AG04450 (cell line): ENCODE measurements around the gene MASTL. TPM values are rescaled to one million over a fixed set of nuclear protein-coding genes. Genes with fewer than 3 reads are reported as not detected.

Source experiments
- CTCF ChIA-PET: fragments of 300-600, 350-600 bp; formaldehyde crosslinking; extraction: SDS; loops from one replicate; lab custom pipeline; 2022; ENCODE audit warnings: antibody characterized with exemption, inconsistent platforms; lab: Charles Lee
- POLR2A ChIA-PET: fragments of 350-600 bp; formaldehyde crosslinking; extraction: SDS; loops from one replicate; lab custom pipeline; 2021; ENCODE audit warnings: antibody characterized with exemption, inconsistent platforms; lab: Yijun Ruan, JAX
- DNase-seq: peaks from one replicate; pipeline ENCODE4 v3.0.0-alpha.2; 2011; ENCODE audit warnings: low read depth, low spot score
- H3K27ac ChIP-seq: one replicate; pipeline ENCODE4 v1.5.1; 2012; ENCODE audit warnings: low read depth, low read length, control low read depth
- H3K27me3 ChIP-seq: one replicate; pipeline ENCODE4 v1.6.0; 2012; ENCODE audit warnings: low read length; ENCODE audit not compliant: control insufficient read depth, insufficient read depth
- H3K4me3 ChIP-seq: 2 replicates; pipeline ENCODE4 v1.5.1; 2011; ENCODE audit warnings: mild to moderate bottlenecking, low read depth, low read length, control low read depth
- H3K9me3 ChIP-seq: 2 replicates; pipeline ENCODE4 v1.5.1; 2012; ENCODE audit warnings: low read length; ENCODE audit not compliant: control insufficient read depth, insufficient read depth
- polyA plus RNA-seq: library from polyadenylated mRNA; depleted of rRNA; stranded (reverse); fragments of >200 nt; gene quantifications from 2 replicates; pipeline ENCODE4 v1.2.3, GENCODE V29; 2011
- TF ChIP-seq, protein P1 (sequence below): IDR thresholded peaks from 2 replicates; pipeline ENCODE4 v1.5.1; 2011; ENCODE audit warnings: low read depth, low read length, control low read depth, inconsistent platforms

MASTL gene
- polyA plus RNA-seq, 1 experiment = 4.6 TPM

DNA sequence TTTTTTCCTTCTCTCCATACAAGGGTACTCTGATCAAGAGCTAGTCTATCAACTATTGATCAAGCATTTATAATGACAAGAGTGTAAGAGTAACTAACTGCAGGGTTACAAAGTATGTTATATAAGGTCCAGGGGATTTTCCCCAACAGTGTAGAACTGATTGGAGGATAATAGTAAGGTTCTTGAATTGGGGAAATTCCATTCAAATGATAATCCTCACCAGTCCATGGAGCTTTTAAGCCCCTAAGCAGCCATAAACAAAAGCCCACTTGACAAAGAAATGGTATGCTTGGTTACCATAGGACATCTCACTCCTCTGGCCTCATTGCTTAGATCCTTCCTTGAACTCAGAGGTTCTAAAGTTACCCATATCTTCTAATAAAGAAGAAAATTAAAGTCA lies 9.2 kb upstream of the MASTL start:
- Histone ChIP-seq H3K27me3 (no peaks in the 10 kb centered on the region), H3K4me3 (no peak overlapping the region), H3K9me3 (no peaks in the 10 kb centered on the region), H3K27ac (no peak overlapping the region)
- ChIA-PET POLR2A (no interaction called here), CTCF (interaction anchor here (1.2 to 1.5 kb wide), 3 partner anchors 8 to 214 kb away, joined by 3 to 4 read pairs (median 4); partner anchors contain the start of gene YME1L1)
- no peak for DNase-seq
- TF ChIP-seq, protein P1, sequence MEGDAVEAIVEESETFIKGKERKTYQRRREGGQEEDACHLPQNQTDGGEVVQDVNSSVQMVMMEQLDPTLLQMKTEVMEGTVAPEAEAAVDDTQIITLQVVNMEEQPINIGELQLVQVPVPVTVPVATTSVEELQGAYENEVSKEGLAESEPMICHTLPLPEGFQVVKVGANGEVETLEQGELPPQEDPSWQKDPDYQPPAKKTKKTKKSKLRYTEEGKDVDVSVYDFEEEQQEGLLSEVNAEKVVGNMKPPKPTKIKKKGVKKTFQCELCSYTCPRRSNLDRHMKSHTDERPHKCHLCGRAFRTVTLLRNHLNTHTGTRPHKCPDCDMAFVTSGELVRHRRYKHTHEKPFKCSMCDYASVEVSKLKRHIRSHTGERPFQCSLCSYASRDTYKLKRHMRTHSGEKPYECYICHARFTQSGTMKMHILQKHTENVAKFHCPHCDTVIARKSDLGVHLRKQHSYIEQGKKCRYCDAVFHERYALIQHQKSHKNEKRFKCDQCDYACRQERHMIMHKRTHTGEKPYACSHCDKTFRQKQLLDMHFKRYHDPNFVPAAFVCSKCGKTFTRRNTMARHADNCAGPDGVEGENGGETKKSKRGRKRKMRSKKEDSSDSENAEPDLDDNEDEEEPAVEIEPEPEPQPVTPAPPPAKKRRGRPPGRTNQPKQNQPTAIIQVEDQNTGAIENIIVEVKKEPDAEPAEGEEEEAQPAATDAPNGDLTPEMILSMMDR = no peak

DNA sequence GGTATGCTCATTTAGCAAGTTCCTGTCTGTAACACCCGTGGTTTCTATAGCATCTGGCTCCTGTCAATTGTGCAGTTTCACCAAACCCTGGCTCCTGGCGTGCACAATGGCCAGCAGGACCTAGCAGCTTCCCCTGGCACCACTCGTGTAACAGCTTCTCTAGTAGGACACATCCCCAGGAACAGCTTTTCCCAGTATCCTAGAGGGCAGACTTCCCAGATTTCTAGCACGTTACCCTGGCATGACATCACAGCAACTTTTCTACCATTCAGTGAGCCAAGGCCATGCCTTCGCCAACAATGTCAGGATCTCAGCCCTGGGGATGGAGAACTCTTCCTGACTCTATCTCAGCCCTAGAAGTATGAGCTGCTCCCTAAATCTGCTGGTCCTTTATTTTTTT lies 7.5 kb upstream of the MASTL start:
- POLR2A ChIA-PET = no interaction called here
- TF ChIP-seq, protein P1 = no peak
- CTCF ChIA-PET = no interaction called here
- Histone ChIP-seq H3K9me3 (no peaks in the 10 kb centered on the region), H3K4me3 (no peak overlapping the region), H3K27me3 (no peaks in the 10 kb centered on the region), H3K27ac (no peak overlapping the region)
- DNase-seq = no peak

DNA sequence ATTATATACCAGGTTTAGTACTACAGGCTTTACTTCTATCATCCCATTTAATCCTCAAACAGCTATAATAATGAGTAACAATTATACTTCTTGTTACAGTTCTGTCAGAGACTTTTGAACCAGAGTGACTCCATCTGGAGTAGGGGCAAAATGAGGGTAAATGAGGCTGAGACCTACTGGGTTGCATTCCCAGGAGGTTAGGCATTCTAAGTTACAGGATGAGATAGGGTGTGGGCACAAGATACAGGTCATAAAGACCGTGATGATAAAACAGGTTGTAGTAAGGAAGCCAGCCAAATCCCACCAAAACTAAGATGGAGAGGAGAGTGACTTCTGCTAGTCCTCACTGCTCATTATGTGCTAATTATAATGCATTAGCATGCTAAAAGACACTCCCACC lies 4.9 kb upstream of the MASTL start:
- Histone ChIP-seq H3K9me3 (no peaks in the 10 kb centered on the region), H3K27me3 (no peaks in the 10 kb centered on the region), H3K27ac (no peak overlapping the region), H3K4me3 (no peak overlapping the region)
- DNase-seq = no peak
- ChIA-PET POLR2A (no interaction called here), CTCF (no interaction called here)
- TF ChIP-seq, protein P1 = no peak

- Histone ChIP-seq H3K9me3 (peaks cover 2% of the 10 kb centered on the region; the same call in 1 of the 2 replicates), H3K27me3 (no peaks in the 10 kb centered on the region), H3K4me3 (peak overlapping the region; percentile 97), H3K27ac (no peak overlapping the region)
- TF ChIP-seq, protein P1 = no peak
- ChIA-PET CTCF (interaction anchor here (0.6 kb wide), 1 partner anchor 110 kb away, joined by 3 read pairs; no protein-coding TSS in a partner anchor), POLR2A (no interaction called here)
- DNase-seq = no peak
Measured at GRCh38 chr10:27152687-27153086, 2.5 kb upstream of the MASTL start.

GRCh38 chr10:27153329-27153728 lies 1.8 kb upstream of the MASTL start:
- H3K4me3 ChIP-seq = peak overlapping the region; percentile 97
- TF ChIP-seq, protein P1 = no peak
- no peak for DNase-seq
- H3K27ac ChIP-seq = peak overlapping the region; percentile 100
- ChIA-PET CTCF (interaction anchor here (1.1 to 1.2 kb wide), 3 partner anchors 8 to 207 kb away, joined by 3 read pairs; no protein-coding TSS in a partner anchor), POLR2A (interaction anchor here (0.6 to 1.5 kb wide), 3 partner anchors 9 to 89 kb away, joined by 3 to 11 read pairs (median 10); no protein-coding TSS in a partner anchor)
- H3K27me3 ChIP-seq = no peaks in the 10 kb centered on the region
- peaks cover 2% of the 10 kb centered on the region; the same call in 1 of the 2 replicates for H3K9me3 ChIP-seq
